ENCODE data around the gene NT5C2.
"Not testable (repeated sequence)": the region's sequence is repeated elsewhere in the genome, so short reads cannot be mapped to it uniquely, and the experiment has no call there.

The NT5C2 gene

DNA sequence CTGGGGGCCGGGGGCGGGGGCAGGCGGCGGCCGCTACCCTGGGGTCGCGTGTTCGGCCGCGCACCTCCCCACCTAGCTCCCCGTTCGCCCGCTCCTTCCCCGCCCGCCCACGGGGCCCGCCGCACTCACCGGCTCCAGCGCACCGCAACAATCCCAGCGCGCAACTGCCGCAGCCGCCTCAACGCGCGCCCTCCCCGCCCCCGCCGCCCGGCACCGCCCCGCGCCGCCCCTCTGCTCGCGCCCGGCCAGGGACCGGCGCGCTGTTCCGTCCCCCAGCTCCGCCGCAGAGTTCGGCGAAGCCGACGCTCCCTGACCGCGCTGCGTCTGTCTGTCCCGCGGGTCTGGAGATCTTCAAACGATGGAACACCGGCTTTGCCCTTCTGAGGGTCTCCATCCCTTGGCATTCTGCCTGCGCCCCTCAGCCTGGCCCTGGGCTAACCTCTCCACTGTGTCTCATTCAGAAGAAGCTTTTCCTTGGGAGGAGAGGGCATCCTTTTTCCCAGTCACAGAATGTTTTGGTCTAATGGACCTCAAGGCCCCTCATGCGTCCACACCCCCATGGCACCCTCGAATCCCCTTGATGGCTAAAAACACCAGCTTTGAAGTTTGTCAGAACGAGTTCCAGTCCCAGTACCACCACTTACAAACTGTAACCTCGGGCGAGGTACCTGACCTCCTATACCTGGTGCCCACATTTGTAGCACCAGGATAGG is at the start of gene NT5C2:
NT5C2 (minus strand) TSS at position 166 of the 713 bp plus-strand sequence. CDS start 18,314 bp downstream, outside the sequence.
- peak; percentile 86 for DNase-seq (ENCODE audit: low read depth)

DNA sequence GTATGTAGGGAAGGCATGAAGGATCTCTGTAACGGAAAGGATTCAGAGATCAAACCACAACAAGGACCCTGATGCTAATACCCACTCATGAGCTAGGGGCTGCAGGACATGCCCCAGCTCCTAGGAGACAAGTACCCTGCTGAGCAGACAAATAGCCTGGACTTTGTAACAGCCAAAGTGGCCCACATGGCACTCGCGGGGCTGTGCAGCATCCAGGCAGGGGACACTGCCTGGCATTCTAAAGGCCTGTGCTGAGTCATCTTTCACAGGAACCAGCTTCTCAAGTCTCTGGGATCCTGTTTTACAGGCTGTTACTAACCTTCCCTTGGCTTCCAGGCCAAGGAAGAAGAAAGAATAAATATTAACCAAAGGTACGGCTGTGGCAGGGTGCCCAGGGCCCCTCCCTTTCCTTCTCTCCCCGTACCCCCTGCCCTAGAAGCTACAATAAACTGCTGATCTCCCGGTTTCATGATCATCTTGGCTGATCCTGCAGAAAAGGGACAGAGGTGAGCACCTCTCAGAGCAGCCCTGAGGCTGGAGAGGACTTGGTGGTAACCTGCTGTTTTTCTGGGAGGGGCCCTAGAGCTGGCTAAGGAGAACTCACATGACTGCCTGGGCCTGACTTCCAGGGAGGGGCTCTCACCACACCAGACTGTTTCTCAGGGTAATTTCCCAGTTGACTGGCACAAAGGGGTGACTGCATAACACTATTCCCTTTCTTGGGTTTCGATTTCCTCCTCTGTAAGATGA is 48.4 kb upstream of the NT5C2 start:
- peak; percentile 65 for DNase-seq (ENCODE audit: low read depth)

DNA sequence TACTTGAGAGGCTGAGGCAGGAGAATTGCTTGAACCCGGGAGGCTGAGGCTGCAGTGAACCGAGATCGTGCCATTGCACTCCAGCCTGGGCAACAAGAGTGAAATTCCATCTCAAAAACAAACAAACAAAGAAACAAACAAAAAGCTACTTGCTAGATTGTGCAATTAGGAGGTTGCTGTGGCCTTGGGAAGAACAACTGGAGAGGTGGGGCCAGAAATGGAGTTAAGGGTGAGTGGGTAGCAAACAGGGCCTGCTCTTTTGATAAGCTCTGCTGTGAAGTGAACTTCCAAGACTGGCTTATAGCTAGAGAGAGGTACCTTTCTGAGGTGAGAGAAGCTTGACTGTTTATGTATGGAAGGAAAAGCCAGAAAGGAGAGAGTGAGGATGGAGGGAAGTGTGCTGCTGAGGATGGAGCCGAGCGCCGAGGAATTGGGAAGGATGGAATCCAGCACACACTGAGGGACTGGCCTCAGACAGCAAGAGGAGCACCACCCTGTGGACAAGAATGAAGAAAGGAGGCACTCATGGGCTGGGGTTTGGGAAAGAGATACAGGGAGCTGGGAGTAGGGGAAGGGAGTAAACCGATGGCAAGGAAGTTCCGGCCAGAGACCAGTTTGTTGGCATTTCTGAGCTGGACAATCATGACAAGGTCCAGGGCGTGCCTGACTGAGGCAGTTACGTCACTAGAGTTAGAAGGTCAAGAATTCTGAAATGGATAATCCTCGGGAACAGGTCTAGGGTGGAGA is 45.6 kb upstream of the NT5C2 start:
- DNase-seq (ENCODE audit: low read depth), result peak; percentile 64

DNA sequence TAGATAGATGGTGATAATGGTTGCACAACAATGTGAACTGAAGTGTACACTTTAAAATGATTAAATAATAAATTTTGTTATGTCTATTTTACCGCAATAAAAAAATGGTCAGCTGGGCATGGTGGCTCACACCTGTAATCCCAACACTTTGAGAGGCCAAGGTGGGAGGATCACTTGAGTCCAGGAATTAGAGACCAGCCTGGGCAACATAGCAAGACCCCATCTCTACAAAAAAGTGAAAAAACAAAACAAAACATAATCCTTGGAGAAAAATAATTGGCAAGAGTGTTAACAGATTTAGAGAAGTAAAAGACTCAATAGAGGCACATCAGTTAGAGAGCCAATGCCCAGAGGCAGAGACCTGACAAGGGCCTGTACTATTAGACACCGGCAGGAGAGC is 42.7 kb upstream of the NT5C2 start:
- no peak for DNase-seq (ENCODE audit: low read depth)

- peak; percentile 73 for DNase-seq (ENCODE audit: low read depth)
Measured at GRCh38 chr10:103232772-103233488, 39.9 kb upstream of the NT5C2 start.

GRCh38 chr10:103232131-103232673 is 39.1 kb upstream of the NT5C2 start:
- peak; percentile 49 for DNase-seq (ENCODE audit: low read depth)

DNA sequence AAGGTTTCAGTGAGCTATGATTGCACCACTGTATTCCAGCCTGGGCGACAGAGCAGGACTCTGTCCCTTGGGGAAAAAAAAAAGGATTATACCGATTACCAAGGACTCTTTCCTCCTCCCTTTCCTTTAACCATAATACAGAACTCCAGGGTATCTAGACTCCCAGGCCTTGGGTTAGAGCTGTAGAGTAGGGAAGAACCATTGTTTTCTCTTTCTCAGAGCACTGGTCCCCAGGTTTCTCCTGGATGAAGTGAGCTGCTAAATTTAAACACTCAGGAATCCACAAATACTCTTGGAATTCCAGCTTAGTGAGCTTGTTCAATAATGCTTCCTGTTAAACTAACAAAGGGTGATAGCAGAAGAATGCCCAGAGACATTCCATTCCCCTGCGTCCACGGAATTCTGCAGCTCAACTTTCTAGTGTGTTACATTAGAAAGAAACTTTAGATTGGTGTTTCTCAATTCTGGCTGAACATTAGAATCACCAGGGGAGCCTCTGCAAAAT is 38.0 kb upstream of the NT5C2 start:
- peak; percentile 97 for DNase-seq (ENCODE audit: low read depth)

DNA sequence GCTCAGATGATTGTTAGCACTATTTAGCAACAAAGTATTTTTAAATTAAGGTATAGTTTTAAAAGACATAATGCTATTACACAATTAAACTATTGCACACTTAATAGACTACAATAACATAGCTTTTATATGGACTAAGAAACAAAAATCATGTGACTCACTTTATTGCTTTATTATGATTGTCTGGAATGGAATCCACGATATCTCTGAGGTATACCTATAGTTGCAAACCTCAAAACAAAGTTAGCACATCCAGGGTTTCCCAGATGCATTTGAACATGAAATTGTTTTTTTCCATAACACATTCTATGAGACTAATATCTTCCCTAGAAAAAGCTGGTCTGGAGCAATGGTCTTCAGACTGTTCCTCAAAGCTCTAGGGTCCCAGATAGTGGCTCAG is 34.3 kb upstream of the NT5C2 start:
- DNase-seq (ENCODE audit: low read depth), result peak; percentile 26

GRCh38 chr10:103225939-103226338 is 32.9 kb upstream of the NT5C2 start:
- DNase-seq (ENCODE audit: low read depth), result no peak

DNA sequence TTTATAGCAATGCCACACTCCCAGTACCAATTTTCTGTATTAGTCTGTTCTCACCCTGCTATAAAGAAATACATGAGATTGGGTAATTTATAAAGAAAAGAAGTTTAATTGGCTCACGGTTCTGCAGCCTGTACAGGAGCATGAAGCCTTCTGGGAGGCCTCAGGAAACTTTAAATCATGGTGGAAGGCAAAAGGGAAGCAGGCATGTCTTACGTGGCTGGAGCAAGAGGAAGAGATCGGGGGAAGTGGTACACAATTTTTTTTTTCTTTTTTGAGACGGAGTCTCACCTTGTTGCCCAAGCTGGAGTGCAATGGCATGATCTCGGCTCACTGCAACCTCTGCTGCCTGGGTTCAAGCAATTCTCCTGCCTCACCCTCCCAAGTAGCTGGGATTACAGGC is 31.6 kb upstream of the NT5C2 start:
- not testable (repeated sequence) for DNase-seq (ENCODE audit: low read depth)

- DNase-seq (ENCODE audit: low read depth), result no peak
Measured at GRCh38 chr10:103224133-103224532, 31.1 kb upstream of the NT5C2 start.

GRCh38 chr10:103216362-103216761 is 23.3 kb upstream of the NT5C2 start:
- DNase-seq (ENCODE audit: low read depth), result not testable (repeated sequence)

GRCh38 chr10:103215601-103216000 is 22.5 kb upstream of the NT5C2 start:
- no peak for DNase-seq (ENCODE audit: low read depth)

DNA sequence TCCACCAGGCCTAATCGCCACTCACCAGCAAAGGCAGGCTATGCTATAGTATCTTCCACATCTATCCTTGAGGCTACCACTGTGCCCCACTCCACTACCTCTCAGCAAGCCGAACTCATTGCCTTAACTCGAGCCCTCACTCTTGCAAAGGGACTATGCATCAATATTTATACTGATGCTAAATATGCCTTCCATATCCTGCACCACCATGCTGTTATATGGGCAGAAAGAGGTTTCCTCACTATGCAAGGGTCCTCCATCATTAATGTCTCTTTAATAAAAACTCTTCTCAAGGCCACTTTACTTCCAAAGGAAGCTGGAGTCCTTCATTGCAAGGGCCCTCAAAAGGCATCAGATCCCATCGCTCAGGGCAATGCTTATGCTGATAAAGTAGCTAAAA is 17.2 kb upstream of the NT5C2 start:
- not testable (repeated sequence) for DNase-seq (ENCODE audit: low read depth)

DNA sequence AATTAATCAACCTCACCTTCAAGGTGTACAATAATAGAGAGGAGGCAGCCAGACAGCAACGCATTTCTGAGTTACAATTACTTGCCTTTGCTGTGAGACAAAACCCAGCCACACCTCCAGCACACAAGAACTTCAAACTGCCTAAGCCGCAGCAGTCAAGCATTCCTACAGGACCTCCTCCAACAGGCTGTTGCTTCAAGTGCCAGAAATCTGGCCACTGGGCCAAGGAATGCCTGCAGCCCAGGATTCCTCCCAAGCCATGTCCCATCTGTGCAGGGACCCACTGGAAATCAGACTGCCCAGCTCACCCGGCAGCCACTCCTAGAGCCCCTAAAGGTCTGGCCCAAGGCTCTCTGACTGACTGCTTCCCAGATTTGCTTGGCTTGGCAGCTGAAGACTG is 14.6 kb upstream of the NT5C2 start:
- not testable (repeated sequence) for DNase-seq (ENCODE audit: low read depth)

DNA sequence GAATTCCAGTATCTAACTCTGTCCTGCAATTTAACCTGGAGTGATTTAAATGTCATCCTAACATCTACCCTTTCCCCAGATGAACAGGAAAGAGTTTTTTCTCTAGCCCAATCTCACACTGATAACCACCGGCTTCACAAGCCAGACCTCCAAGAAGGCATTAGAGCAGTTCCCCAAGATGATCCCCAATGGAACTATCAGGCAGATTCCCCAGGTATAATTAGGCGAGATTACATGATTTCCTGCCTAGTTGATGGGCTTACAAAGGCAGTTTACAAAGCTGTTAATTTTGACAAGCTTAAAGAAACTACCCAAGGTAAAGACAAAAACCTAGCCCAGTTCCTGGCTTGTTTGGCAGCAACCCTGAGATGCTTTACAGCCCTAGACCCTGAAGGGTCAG is 14.1 kb upstream of the NT5C2 start:
- DNase-seq (ENCODE audit: low read depth), result no peak

DNA sequence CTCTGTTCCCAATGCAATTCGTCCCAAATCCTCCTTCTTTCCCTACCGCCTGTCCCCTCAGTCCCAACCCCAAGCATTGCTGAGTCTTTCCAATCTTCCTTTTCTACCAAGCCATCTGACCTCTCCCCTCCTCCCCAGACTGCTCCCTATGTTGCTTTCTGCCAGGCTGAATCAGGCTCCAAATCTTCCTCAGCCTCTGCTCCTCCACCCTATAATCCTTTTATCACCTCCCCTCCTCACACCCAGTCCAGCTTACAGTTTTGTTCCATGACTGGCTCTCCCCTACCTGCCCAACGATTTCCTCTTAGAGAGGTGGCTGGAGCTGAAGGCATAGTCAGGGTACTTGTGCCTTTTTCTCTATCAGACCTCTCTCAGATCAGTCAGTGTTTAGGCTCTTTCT is 13.6 kb upstream of the NT5C2 start:
- not testable (repeated sequence) for DNase-seq (ENCODE audit: low read depth)

DNA sequence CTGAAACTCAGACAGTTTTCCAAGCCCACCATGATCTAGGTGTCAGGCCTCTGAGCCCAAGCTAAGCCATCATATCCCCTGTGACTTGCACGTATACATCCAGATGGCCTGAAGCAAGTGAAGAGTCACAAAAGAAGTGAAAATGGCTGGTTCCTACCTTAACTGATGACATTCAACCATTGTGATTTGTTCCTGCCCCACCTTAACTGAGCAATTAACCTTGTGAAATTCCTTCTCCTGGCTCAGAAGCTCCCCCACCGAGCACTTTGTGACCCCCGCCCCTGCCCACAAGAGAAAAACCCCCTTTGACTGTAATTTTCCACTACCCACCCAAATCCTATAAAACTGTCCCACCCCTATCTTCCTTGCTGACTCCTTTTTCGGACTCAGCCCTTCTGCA is 12.3 kb upstream of the NT5C2 start:
- DNase-seq (ENCODE audit: low read depth), result not testable (repeated sequence)

DNA sequence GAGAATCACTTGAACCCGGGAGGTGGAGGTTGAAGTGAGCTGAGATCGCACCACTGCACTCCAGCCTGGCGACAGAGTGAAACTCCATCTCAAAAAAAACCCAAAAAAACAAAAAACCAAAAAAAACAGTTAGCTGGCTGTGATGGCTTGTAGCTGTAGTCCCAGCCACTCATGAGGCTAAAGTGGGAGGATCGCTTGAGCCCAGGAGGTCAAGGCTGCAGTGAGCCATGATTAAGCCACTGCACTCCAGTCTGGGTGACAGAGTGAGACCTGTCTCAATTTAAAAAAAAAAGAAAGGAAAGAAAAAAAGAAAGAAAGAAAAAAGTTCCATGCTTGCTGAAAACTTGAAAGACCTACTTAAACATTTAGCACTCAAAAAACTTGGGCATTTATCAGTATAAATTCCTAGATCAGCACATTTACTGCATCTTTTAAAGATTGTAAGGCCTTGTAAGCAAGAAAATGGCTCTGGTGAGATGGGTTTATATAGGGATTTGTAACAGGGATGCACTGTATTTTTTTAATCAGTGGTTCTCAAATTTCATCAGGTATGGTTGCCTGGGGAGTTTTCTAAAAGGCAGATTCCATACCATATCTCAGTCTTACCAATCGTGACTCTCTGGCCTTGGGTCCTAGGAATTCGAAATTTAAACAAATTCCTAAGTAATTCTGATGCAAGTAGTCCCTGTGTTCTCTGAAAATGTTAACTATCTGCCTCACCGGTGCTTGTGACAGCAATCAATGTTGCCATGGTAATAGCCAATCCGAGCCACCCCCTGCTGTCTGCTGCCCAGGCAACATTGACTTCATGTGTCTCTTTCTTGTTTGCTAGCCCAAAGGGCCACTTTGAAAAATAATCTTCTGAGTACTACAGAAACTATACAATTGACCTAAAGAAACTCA is 11.5 kb upstream of the NT5C2 start:
- no peak for DNase-seq (ENCODE audit: low read depth)

GRCh38 chr10:103203466-103203865 is 10.4 kb upstream of the NT5C2 start:
- no peak for DNase-seq (ENCODE audit: low read depth)

GRCh38 chr10:103202319-103202718 is 9.2 kb upstream of the NT5C2 start:
- DNase-seq (ENCODE audit: low read depth), result no peak
